SK-N-SH treated with all-trans-retinoic acid at 6 μM for 48 hours (cell line): ENCODE results near the gene FAM110D.

Experiments
- ARNTL ChIP-seq: fragments of 450-650 bp; formaldehyde crosslinking; IDR thresholded peaks from 2 replicates; pipeline ENCODE4 v1.5.0; 2020; ENCODE audit warnings: low read depth, mild to moderate bottlenecking, moderate library complexity, borderline replicate concordance
- CREB5 ChIP-seq: fragments of 250-450 bp; sonication (Bioruptor Pico); IDR thresholded peaks from 2 replicates; pipeline ENCODE4 v1.5.1; 2020; ENCODE audit warnings: low read depth, mild to moderate bottlenecking, moderate library complexity
- ESRRG ChIP-seq: fragments of 250-450 bp; sonication (Bioruptor Pico); IDR thresholded peaks from 2 replicates; pipeline ENCODE4 v1.6.1; 2021; ENCODE audit warnings: mild to moderate bottlenecking
- ISL1 ChIP-seq: fragments of 250-450 bp; sonication (Bioruptor Pico); IDR thresholded peaks from 2 replicates; pipeline ENCODE4 v2.1.2; 2022; ENCODE audit warnings: mild to moderate bottlenecking, moderate library complexity
- SNAI2 ChIP-seq: fragments of 250-450 bp; sonication (Bioruptor Pico); IDR thresholded peaks from 2 replicates; pipeline ENCODE4 v1.5.0; 2020; ENCODE audit warnings: mild to moderate bottlenecking, moderate library complexity
- ZFP3 ChIP-seq: fragments of 250-450 bp; sonication (Bioruptor Pico); IDR thresholded peaks from 2 replicates; pipeline ENCODE4 v1.5.0; 2020; ENCODE audit warnings: mild to moderate bottlenecking, moderate library complexity
- ZNF565 ChIP-seq: fragments of 450-650 bp; formaldehyde crosslinking; conservative IDR thresholded peaks from 2 replicates; pipeline ENCODE4 v1.5.0; 2020; ENCODE audit warnings: low read depth, mild to moderate bottlenecking, moderate library complexity
- TF ChIP-seq, protein P1 (sequence below): fragments of 250-450 bp; sonication (Bioruptor Pico); IDR thresholded peaks from 2 replicates; pipeline ENCODE4 v1.8.0; 2020; ENCODE audit warnings: mild to moderate bottlenecking, moderate library complexity, borderline replicate concordance

GRCh38 chr1:26181586-26182382 lies 22.9 kb downstream of the FAM110D start:
- TF ChIP-seq CREB5 (CRISPR knock-in tag) (no peak), ZFP3 (no peak), ARNTL (CRISPR knock-in tag) (no peak), ISL1 (no peak), ESRRG (CRISPR knock-in tag) (no peak), SNAI2 (no peak), ZNF565 (no peak)
- TF ChIP-seq, protein P1, sequence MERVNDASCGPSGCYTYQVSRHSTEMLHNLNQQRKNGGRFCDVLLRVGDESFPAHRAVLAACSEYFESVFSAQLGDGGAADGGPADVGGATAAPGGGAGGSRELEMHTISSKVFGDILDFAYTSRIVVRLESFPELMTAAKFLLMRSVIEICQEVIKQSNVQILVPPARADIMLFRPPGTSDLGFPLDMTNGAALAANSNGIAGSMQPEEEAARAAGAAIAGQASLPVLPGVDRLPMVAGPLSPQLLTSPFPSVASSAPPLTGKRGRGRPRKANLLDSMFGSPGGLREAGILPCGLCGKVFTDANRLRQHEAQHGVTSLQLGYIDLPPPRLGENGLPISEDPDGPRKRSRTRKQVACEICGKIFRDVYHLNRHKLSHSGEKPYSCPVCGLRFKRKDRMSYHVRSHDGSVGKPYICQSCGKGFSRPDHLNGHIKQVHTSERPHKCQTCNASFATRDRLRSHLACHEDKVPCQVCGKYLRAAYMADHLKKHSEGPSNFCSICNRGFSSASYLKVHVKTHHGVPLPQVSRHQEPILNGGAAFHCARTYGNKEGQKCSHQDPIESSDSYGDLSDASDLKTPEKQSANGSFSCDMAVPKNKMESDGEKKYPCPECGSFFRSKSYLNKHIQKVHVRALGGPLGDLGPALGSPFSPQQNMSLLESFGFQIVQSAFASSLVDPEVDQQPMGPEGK: no peak
